A673 (cell line): ENCODE data around the gene COMT.

Experiments
- EZH2 ChIP-seq: fragments of 200-600 bp; sonication (generic); IDR thresholded peaks from 2 replicates; pipeline ENCODE4 v1.6.1; 2017; ENCODE audit warnings: borderline replicate concordance, low read depth, mild to moderate bottlenecking, mixed read lengths, antibody characterized with exemption, low read length; ENCODE audit not compliant: poor library complexity, severe bottlenecking
- TF ChIP-seq, protein P1 (sequence below): fragments of 300-800, 200-600 bp; sonication (generic); conservative IDR thresholded peaks from 2 replicates; pipeline ENCODE4 v1.5.1; 2017; ENCODE audit warnings: low read depth, mild to moderate bottlenecking, antibody characterized with exemption, low read length, moderate library complexity, mixed read lengths

DNA sequence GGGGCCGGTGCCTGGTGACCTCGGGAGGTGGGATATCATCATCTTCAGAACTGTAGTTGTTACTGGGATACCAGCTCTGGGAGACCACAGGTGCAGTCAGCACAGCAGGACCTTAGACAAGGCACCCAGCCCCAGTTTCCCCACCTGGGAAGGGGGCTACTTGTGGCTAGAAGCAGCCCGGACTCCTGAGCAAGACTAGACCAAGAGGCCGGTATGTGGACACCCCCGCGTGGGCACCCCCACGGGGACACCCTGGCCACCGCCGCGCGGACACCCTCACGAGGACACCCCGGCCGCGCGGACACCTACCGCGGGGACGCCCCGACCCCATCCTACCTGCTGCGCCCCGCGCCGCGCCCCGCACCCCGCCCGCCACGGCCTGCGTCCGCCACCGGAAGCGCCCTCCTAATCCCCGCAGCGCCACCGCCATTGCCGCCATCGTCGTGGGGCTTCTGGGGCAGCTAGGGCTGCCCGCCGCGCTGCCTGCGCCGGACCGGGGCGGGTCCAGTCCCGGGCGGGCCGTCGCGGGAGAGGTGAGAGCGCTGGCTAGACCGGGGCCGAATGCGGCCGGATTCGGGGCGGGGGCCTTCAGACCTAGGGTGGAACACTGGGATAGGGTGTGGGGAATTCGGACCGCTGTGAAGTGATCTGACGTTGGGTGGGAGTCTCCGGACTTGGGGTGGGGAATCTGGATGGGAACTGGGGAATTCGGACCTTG, at the start of gene COMT, which contains the start of gene TXNRD2:
- TF ChIP-seq, protein P1, sequence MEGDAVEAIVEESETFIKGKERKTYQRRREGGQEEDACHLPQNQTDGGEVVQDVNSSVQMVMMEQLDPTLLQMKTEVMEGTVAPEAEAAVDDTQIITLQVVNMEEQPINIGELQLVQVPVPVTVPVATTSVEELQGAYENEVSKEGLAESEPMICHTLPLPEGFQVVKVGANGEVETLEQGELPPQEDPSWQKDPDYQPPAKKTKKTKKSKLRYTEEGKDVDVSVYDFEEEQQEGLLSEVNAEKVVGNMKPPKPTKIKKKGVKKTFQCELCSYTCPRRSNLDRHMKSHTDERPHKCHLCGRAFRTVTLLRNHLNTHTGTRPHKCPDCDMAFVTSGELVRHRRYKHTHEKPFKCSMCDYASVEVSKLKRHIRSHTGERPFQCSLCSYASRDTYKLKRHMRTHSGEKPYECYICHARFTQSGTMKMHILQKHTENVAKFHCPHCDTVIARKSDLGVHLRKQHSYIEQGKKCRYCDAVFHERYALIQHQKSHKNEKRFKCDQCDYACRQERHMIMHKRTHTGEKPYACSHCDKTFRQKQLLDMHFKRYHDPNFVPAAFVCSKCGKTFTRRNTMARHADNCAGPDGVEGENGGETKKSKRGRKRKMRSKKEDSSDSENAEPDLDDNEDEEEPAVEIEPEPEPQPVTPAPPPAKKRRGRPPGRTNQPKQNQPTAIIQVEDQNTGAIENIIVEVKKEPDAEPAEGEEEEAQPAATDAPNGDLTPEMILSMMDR = no peak
- TF ChIP-seq EZH2 = no peak
